ELR (cell line): ENCODE results near the gene CTNND2.
"Not testable (repeated sequence)": the region's sequence is repeated elsewhere in the genome, so short reads cannot be mapped to it uniquely, and the experiment has no call there.

ENCODE experiments used
- DNase-seq: peaks from one replicate; pipeline ENCODE4 v3.0.0-alpha.2; 2015; ENCODE audit warnings: low read depth

Gene CTNND2

GRCh38 chr5:11037941-11038340, 866.3 kb downstream of the CTNND2 start:
- DNase-seq: no peak

- no peak for DNase-seq
These were observed 867.2 kb downstream of the CTNND2 start for GRCh38 chr5:11037080-11037479.

GRCh38 chr5:11030671-11031070, 873.6 kb downstream of the CTNND2 start:
- no peak for DNase-seq

GRCh38 chr5:11027660-11028059, 876.6 kb downstream of the CTNND2 start:
- DNase-seq: no peak

- no peak for DNase-seq
These were observed 877.7 kb downstream of the CTNND2 start for GRCh38 chr5:11026543-11026942.

GRCh38 chr5:11023945-11024344, 880.3 kb downstream of the CTNND2 start:
- no peak for DNase-seq

- no peak for DNase-seq
These were observed 890.5 kb downstream of the CTNND2 start for GRCh38 chr5:11013793-11014192.

GRCh38 chr5:11012295-11012694, 892.0 kb downstream of the CTNND2 start:
- DNase-seq: no peak

GRCh38 chr5:11010429-11011210, 893.6 kb downstream of the CTNND2 start:
- no peak for DNase-seq

GRCh38 chr5:11009576-11009975, 894.7 kb downstream of the CTNND2 start:
- DNase-seq: no peak

- no peak for DNase-seq
These were observed 896.9 kb downstream of the CTNND2 start for GRCh38 chr5:11007269-11007870.

GRCh38 chr5:11004523-11004922, 899.7 kb downstream of the CTNND2 start:
- not testable (repeated sequence) for DNase-seq

- no peak for DNase-seq
These were observed 903.5 kb downstream of the CTNND2 start for GRCh38 chr5:11000515-11001353.

- DNase-seq: no peak
These were observed 904.5 kb downstream of the CTNND2 start for GRCh38 chr5:10999714-11000113.

- DNase-seq: no peak
These were observed 908.4 kb downstream of the CTNND2 start for GRCh38 chr5:10995891-10996290.

- no peak for DNase-seq
These were observed 909.9 kb downstream of the CTNND2 start for GRCh38 chr5:10994091-10994986.

GRCh38 chr5:10990634-10991033, 913.6 kb downstream of the CTNND2 start:
- no peak for DNase-seq

- no peak for DNase-seq
These were observed 914.5 kb downstream of the CTNND2 start for GRCh38 chr5:10989577-10990263.

GRCh38 chr5:10988622-10989021, 915.6 kb downstream of the CTNND2 start:
- no peak for DNase-seq

GRCh38 chr5:10987925-10988504, 916.2 kb downstream of the CTNND2 start:
- peak; percentile 30 for DNase-seq
